Inferior parietal cortex (tissue), 1 donor: ENCODE measurements around the gene CREB3L2.
"Not testable (repeated sequence)": the region's sequence is repeated elsewhere in the genome, so short reads cannot be mapped to it uniquely, and the experiment has no call there.

Experiments
- DNase-seq: peaks from one replicate; pipeline ENCODE4 v3.0.0-alpha.2; 2016; ENCODE audit errors: extremely low spot score

Gene CREB3L2

DNA sequence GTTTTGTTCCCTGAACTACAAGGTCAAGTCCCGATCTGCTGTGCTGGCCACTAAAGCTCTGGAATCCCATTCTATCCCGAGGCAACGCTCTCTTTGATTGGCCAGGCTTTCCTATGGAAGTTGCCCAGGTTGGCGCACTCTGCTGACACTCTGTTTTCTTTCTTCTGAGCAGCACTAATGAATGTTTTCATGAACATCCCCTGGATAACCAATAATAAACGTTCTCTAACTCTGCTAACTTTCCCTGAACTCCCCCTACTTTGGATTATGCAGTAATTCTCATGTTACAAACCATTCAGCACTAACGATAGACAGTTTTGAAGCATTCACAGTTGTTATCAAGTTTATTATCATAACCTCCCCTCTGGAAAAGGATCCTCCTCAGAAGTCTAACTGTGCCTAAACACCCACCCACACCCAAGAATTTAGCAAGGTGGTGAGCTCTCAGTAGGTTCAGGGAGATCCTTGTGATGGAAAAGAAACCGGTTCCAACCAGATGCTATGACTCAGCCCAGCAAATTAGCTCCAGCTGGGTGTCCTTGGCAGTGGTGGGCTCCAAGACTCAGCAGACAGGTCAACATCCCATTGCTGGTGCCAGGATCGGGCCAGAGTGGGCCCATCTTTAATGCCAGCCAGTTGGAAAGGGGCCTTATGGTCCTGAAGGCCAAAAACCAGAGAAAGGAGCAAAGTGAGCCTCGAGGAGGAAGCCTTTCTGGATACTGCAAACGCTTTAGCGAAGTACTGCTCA, 68.4 kb downstream of the CREB3L2 start:
- DNase-seq, result no peak

DNA sequence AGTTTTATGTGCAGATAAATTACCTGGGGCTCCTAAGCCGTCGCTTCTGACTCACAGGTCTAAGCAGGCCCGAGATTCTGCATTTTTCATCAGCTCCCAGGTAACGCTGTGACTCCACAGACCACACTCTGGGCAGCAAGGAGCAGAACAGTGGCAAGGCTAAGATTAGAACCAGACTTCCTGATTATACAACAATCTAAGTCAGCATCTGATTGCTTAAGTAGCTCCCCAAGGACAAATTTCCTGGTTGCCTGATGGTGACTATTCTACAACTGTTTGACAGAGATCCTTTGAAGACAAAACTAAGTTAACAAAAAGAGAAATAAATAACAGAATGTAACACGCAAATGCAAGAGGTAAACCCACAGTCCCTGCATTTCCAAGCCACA, 69.0 kb downstream of the CREB3L2 start:
- no peak for DNase-seq

DNA sequence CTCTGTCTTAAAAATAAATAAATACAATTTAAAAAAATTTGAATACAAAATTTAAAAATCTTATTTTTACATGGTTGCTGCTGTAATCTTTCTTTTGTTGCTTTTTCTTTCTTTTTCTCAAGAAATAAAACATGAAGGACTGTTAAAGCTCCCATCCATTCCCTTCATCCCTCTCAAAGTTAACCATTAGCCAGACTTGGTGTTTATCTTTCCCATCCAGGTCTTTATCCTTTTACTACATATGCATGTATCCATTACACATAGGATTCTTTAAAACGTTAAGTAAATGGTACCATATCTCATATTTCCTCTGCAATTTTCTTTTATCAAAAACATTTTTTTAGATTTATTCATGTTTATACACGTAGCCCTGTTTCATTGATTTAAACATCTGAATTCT, 70.1 kb downstream of the CREB3L2 start:
- DNase-seq, result no peak

DNA sequence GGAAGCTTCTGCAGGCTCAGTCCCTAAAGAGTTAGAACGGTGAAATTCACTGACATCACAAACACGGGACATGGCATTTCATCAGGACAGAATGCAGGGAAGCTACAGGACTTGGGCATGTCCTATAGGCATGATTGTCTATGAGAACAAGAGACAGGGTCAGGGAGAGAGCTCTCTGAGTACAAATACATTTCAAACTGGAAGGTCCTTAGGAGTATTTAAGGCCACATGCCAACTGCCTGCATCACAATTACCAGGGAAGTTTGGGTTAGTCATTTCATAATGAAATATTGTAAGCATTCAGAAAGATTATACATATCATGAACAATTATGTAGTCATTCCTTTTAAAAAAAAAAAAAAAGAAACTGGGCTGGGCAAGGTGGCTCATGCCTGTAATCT, 71.3 kb downstream of the CREB3L2 start:
- no peak for DNase-seq

DNA sequence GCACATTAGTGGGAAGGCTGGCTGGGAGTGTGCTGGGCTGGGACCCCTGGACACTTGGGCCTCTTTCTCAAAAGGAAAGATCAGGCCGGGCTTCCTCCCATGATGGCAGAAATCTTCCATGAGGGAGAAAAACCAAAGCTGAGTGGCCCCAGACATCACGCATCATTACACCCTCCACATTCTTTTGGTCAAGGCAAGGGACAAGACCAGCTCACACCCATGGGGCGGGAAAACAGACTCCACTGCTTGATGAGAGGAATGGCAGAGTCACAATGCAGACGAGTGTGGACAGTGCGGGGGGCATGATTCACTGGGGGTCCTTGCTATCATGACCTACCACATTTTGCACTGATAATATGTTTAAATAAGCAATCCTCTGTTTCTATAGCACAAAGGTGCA, 73.3 kb downstream of the CREB3L2 start:
- no peak for DNase-seq

DNA sequence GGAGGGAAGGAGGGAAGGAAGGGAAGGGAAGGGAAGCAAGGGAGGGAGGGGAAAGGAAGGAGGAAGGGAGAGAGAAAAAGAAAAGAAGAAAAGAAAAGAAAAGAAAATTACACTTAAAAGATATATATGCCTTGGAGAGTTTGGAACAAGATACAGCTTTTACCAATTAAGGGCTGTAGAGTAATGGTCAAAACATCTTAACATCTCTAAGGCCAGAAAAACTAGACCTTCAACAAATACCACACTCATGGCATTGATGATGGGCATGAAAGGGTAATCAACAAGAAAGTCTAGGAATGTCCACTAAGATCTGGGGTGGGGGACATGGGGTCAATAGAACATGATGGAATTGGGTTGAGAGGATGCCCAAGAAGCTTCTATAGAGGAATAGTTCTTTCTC, 74.5 kb downstream of the CREB3L2 start:
- no peak for DNase-seq

DNA sequence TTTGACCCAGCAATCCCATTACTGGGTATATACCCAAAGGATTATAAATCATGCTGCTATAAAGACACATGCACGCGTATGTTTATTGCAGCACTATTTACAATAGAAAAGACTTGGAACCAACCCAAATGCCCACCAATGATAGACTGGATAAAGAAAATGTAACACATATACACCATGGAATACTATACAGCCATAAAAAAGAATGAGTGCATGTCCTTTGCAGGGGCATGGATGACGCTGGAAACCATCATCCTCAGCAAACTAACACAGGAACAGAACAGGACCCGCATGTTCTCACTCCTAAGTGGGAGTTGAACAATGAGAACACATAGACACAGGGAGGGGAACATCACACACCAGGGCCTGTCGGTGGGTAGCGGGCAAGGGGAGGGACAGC, 75.7 kb downstream of the CREB3L2 start:
- DNase-seq, result not testable (repeated sequence)

DNA sequence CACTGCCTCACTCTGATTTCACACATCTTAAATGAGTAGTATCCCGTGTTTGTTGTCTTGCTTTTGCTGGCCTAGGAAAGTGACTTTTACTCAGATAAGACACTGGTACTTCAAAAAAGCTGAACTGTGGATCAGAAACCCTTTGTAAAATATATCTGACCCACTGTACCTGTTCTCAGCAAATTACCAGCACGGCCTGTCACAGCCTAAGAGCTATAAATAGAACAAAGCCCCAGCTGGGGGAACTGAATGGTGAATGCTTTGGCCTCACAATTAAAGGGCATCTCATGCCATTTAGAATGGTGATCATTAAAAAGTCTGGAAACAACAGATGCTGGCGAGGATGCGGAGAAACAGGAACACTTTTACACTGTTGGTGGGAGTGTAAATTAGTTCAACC, 76.1 kb downstream of the CREB3L2 start:
- DNase-seq, result no peak

DNA sequence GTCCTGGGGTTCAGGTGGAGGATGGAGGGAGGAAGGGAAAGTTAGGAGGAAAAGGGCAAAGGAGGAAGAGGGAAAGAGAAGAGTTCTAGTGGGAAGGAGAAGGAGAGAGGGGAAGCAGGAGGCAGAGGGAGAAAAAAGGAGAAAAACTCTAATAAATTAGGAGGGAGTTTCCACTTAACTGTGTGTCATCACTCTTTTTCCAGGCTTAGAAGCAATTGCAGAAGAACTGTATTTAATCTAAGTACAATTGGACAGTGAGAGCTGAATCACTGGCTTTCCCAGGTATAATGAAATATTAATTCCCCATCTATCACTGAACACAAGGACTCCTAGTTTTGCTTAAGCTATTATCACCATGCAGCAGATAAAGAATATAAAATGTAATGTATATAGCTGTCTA, 76.8 kb downstream of the CREB3L2 start:
- DNase-seq, result no peak

DNA sequence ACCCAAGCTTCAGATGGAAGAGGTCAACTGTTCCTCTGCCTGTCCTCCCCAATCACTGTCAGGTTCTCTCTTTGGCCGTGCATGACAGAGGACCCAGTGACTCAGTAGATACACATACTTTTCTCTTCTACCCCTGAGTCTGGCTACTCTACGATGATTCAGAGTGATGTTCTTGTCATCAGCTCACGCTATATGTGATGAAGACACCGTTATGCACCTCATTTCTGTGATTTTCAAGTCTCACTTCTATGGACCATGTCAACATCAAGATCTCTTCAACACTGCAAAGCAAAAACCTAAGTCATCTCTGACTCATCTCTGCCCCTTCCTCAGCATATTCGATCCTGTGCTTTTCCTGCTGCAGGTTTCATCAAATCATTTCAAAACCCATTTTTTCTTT, 78.5 kb downstream of the CREB3L2 start:
- DNase-seq, result no peak

DNA sequence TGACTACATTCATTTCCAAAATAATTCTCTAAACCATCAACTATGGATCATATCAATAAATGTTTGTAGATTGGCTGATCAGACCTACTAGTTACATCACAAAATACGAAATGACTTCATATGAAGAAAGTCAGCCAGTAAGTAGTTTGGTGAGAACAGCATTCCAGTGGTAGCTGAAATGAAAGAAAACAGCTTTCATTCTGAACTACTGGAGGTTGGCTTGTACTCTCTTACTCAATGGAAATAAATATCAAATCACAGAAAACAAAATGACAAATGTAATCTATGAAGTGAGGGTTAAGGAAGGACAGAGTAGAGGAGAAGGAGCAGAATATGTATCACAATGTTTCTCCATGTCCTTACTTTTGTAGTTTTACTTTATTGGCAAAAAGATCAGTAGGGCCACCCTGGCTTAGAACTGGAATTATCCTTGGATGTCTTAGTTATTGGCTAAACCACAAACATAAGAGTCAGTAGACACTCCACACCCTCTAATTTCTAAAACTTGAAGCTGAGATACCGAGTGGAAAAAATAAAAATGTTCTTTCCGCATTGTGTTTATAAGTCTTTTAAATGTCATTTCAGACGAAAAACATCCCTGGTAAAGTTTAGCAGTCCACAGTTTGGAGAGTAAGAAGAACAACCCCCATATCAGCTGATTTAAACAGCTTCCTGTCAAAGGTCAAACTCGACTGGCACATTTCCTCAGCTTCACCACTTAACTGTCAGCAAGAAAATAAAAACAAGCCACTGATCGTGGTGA, 81.1 kb downstream of the CREB3L2 start:
- no peak for DNase-seq

DNA sequence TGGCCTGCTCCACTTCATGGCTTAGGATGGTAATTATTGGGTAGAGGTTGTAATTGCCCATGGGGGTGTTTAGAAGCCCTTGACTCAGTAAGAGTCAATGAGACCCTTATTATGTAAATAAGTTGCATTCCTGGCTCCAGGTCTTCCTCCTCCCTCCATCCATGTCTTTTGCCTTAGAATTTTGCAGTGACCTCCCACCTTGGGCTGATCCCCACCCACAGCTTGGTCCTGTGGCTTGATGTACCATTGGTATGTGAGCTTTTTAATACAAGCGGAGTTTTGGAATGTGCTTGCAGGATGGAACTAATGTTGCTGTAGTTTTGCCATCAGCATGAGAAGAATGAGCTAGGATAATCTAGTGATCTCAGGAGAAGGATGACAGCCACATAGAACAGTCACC, 81.9 kb downstream of the CREB3L2 start:
- DNase-seq, result no peak

DNA sequence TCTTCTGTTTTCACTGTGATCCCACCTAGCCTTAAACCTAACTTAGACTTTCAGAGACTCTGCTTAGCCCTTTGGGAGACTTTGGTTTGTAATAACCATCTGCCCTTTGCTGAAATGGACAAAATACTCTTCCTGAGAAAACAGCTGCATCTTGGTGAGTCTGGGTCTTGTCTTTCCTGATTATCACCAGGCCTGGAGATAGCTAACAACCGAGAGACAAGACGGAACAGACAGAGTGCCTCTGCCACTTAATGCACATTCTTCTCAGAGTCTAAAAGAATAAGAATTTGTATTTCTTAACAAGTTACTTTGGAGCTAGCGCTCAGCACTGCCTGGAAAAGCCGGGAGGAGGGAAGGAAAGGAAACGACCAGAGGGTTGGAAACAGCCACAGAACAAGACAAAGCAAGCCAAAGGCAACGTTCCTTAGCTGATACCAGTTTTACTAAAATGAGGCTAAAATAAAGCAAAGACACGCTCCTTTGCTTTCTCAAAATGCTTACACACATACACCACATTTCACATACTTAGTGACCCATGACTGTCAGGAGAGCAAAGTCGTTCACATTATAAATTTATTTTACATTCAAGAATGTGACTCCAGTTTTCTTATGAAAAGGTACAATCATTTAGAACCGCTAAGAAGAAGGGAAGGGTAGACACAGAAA, 84.8 kb downstream of the CREB3L2 start:
- DNase-seq, result no peak

DNA sequence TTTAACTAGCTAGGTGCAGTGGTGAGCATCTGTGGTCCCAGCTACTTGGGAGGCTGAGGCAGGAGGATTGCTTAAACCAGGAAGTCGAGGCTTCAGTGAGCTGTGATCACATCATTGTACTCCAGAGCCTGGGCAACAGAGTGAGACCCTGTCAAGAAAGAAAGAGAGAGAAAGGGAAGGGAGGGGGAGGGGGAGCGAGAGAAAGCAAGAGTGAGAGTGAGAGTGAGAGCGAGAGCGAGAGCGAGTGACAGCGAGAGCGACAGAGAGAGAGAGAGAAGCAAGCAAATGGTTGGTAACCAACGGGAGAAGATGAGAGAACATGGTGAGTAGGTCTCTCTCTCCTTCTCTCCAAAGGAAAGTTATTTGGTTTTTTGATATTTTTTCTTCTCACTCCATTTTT, 85.3 kb downstream of the CREB3L2 start:
- DNase-seq, result no peak

DNA sequence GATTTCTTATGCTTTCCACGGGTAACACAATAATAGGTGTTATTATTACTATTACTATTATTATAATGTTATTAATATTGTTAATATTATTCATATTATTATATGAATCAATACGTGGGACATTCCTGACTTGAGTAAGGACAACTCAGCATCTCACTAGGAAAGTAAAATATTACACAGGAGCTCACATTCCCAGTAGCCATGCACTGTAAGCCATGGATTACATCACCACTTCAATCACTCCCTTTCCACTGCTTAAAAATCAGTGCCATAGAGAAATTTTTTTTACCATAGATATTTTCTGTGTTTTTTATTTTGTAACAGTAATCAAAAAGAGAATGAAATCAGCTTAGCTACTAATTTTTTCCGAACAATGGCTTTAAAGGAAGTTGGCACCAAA, 86.6 kb downstream of the CREB3L2 start:
- DNase-seq, result no peak

DNA sequence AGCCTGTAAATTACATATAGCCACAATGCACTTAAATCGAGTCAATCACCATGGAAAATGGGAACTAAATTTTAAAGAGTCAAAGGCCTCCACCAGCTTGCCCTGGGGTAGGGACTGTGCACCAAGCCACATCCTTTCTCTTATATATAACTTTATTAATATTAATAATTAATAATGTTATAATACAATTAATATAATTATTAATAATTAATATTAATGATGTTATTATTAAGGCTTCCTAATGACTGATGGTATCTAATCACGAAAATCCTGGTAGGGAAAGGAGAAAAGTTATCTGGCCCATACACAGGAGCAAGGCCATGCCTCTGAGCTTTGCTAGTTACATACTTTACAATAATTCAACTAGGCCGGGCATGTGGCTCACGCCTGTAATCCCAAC, 87.9 kb downstream of the CREB3L2 start:
- no peak for DNase-seq

DNA sequence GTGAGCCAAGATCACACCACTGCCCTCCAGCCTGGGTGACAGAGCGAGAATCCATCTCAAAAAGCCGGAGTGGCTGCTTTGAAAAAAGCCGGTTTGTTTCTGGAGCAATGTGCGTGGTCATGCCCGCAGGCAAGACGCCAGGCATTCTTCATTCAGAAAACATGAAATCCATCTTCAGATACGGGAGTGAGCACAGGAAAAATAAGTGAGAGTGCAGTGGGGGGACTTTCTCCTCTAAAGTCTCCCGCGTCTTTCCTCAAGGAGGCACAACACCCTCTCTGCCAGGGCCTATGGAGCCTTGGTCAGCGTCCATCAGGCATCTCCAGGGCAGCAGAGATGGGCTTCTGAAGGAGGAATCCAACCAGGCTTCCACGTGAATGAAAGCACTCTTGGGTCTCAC, 92.8 kb downstream of the CREB3L2 start:
- DNase-seq, result no peak

DNA sequence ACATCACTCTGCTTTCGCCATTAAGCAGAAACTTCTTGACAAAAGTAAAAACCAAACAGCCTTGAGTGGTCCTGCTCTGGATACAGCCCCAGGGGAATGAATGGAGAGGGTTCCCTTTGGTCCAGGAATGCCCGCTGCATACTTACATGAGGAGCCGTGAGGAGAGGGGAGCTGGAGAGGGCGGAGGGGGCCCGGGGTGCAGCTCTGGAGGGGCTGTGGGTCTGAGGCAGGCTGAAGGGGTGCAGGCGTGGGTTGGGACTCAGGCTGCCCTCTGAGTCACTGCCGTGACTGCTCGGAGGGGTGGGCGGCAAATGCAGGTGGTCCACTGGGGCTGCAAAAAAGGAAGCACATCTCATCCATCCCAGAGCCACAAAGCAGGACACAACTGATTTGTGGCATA, 93.8 kb downstream of the CREB3L2 start:
- DNase-seq, result no peak

DNA sequence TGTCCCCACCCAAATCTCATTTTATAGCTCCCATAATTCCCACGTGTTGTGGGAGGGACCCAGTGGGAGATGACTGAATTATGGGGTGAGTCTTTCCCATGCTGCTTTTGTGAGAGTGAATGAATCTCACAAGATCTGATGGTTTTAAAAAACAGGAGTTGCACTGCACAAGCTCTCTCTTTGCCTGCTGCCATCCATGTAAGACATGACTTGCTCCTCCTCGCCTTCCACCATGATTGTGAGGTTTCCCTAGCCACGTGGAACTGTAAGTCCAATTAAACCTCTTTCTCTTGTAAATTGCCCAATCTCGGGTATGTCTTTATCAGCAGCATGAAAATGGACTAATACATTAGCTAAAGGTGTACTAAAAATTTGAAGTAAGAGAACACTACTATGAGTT, 95.2 kb downstream of the CREB3L2 start:
- not testable (repeated sequence) for DNase-seq

DNA sequence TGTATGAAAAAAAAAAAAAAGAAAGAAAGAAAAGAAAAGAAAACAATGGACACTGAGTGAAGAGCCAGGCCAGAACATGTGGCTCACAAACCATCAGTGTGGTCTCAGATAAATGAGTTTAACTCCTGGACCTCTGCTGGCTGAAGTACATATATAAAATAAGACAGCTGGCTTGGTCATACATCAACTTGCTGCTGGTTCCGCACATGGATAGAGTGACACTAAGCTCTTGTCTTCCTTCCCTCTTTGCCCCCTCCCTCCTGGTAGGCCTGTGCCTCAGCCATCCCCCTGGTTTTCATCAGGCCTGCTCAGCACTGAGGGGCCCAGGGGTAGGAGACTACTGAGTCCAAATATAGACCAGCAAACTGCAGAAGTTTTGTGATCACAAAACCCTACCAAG, 97.1 kb downstream of the CREB3L2 start:
- no peak for DNase-seq

DNA sequence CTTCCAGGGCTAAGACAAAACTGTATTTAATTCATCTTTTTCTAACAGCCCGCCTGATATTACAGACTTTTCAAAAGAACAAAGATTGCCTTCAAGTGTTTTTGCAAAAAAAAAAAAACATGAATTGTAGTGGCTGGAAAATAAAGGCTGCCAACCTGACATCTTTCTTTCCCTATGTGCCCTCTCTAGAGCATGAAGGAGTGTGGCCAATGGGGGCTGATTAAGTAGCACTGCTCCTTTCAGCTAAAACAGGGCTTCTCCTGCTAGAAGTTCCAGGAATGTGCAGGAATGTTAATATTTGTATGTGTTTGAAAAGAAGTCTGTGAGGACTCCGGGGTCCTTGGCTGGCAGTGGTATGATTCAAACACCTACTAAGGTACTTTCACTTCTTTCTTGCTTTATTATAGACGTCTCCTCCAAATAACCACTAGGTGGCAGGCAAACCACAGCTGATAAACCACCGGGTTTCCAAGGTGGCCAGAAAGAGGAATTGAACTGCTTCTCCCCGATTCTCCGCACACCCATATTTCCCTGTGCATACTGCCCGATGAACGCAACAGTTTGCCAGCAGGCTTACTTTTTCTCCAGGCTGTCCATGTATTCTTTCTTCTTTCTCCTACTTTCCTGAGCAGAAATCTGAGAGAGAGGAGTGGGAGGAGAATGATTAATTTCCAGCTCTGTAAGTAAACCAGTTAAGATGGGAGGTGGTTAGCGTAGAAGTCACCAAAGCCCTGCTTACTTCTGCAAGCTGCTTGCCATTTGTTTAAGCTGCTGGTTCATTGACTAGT, 98.3 kb downstream of the CREB3L2 start:
- DNase-seq, result peak; percentile 92

DNA sequence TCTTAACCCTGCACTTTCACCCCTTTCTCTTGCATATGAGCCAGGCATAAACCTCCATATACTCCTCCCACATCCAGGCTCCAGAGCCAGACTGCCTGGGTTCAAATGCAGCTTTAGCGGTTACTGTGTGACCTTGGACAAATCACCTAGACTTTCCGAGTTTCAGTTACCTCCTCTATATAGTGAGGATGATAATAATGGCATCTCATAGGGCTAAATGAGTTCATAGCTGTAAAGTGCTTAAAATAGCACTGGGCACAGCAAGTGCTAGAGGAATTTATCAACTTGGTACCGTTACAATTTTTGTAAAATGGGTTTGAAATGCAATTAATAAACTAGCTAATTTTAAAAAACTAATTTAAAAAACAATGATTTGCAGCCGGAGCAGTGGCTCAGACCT, 101.7 kb downstream of the CREB3L2 start:
- no peak for DNase-seq
